H9 (cell line): ENCODE results near the gene PAGE2B. TPM values are rescaled to one million over a fixed set of nuclear protein-coding genes. Genes with fewer than 3 reads are reported as not detected.

Experiments
- DNase-seq: peaks from one replicate; pipeline ENCODE4 v3.0.0-alpha.2; 2017
- H2AFZ ChIP-seq: one replicate; pipeline ENCODE4 v1.6.1; 2013; ENCODE audit warnings: mild to moderate bottlenecking, low read length, control low read depth, moderate library complexity
- H2AK5ac ChIP-seq: 2 replicates; pipeline ENCODE4 v1.6.1; 2013; ENCODE audit warnings: low read length, control low read depth, mixed read lengths; ENCODE audit not compliant: insufficient read length
- H2BK120ac ChIP-seq: one replicate; pipeline ENCODE4 v1.6.1; 2013; ENCODE audit warnings: low read depth, mild to moderate bottlenecking, low read length, control low read depth, inconsistent platforms; ENCODE audit not compliant: poor library complexity, severe bottlenecking
- H2BK12ac ChIP-seq: 2 replicates; pipeline ENCODE4 v1.6.1; 2013; ENCODE audit warnings: low read length, control low read depth, mixed read lengths, low read depth; ENCODE audit not compliant: insufficient read length
- H2BK15ac ChIP-seq: 2 replicates; pipeline ENCODE4 v1.6.1; 2013; ENCODE audit warnings: low read depth, low read length, control low read depth
- H2BK20ac ChIP-seq: one replicate; pipeline ENCODE4 v1.6.1; 2013; ENCODE audit warnings: low read depth, mild to moderate bottlenecking, low read length, control low read depth, inconsistent platforms; ENCODE audit not compliant: poor library complexity, severe bottlenecking
- H2BK5ac ChIP-seq: 2 replicates; pipeline ENCODE4 v1.6.1; 2013; ENCODE audit warnings: low read length, control low read depth, mixed read lengths; ENCODE audit not compliant: insufficient read length
- H3K14ac ChIP-seq: 2 replicates; pipeline ENCODE4 v1.6.1; 2013; ENCODE audit warnings: low read length, control low read depth; ENCODE audit not compliant: insufficient read depth
- H3K18ac ChIP-seq: 2 replicates; pipeline ENCODE4 v1.6.1; 2013; ENCODE audit warnings: low read depth, mild to moderate bottlenecking, mixed read lengths, low read length, control low read depth; ENCODE audit not compliant: insufficient read length
- H3K23ac ChIP-seq: 2 replicates; pipeline ENCODE4 v1.6.1; 2013; ENCODE audit warnings: low read length, control low read depth, mixed read lengths, low read depth; ENCODE audit not compliant: insufficient read length
- H3K23me2 ChIP-seq: 2 replicates; pipeline ENCODE4 v1.6.1; 2013; ENCODE audit warnings: low read depth, mild to moderate bottlenecking, mixed read lengths, low read length, control low read depth; ENCODE audit not compliant: insufficient read length, poor library complexity, severe bottlenecking
- H3K27ac ChIP-seq: 2 replicates; pipeline ENCODE4 v1.5.1; 2013; ENCODE audit warnings: low read length, control low read depth, mixed read lengths, low read depth; ENCODE audit not compliant: insufficient read length
- H3K27me3 ChIP-seq: 2 replicates; pipeline ENCODE4 v1.6.1; 2013; ENCODE audit warnings: low read length, control low read depth, inconsistent platforms; ENCODE audit not compliant: insufficient read depth
- H3K4ac ChIP-seq: 2 replicates; pipeline ENCODE4 v1.6.1; 2013; ENCODE audit warnings: low read depth, mild to moderate bottlenecking, control low read depth, inconsistent platforms, low read length, moderate library complexity
- H3K4me1 ChIP-seq: 2 replicates; pipeline ENCODE4 v1.6.1; 2013; ENCODE audit warnings: low read length, control low read depth, inconsistent platforms; ENCODE audit not compliant: insufficient read depth
- H3K4me2 ChIP-seq: 2 replicates; pipeline ENCODE4 v1.6.1; 2013; ENCODE audit warnings: low read length, control low read depth, mixed read lengths; ENCODE audit not compliant: insufficient read length, insufficient read depth
- H3K56ac ChIP-seq: 2 replicates; pipeline ENCODE4 v1.6.1; 2013; ENCODE audit warnings: low read depth, mild to moderate bottlenecking, mixed read lengths, low read length, control low read depth; ENCODE audit not compliant: insufficient read length
- H3K79me1 ChIP-seq: 2 replicates; pipeline ENCODE4 v1.6.1; 2013; ENCODE audit warnings: low read depth, mild to moderate bottlenecking, moderate library complexity, low read length, control low read depth, inconsistent platforms; ENCODE audit not compliant: insufficient read depth, poor library complexity, severe bottlenecking
- H3K79me2 ChIP-seq: 2 replicates; pipeline ENCODE4 v1.6.1; 2013; ENCODE audit warnings: low read length, control low read depth, inconsistent platforms; ENCODE audit not compliant: insufficient read depth
- H3K9ac ChIP-seq: 2 replicates; pipeline ENCODE4 v1.6.1; 2013; ENCODE audit warnings: low read length, control low read depth, mixed read lengths; ENCODE audit not compliant: insufficient read length; ENCODE audit errors: extremely low read depth
- H3K9me3 ChIP-seq: one replicate; pipeline ENCODE4 v1.6.1; 2013; ENCODE audit warnings: low read depth, low read length, inconsistent platforms; ENCODE audit not compliant: control insufficient read depth
- H3T11ph ChIP-seq: one replicate; pipeline ENCODE4 v1.6.1; 2013; ENCODE audit warnings: mild to moderate bottlenecking, low read length, control low read depth, inconsistent platforms
- H4K20me1 ChIP-seq: one replicate; pipeline ENCODE4 v1.6.1; 2013; ENCODE audit not compliant: control insufficient read depth, insufficient read length, insufficient read depth
- H4K5ac ChIP-seq: 2 replicates; pipeline ENCODE4 v1.6.1; 2013; ENCODE audit warnings: low read depth, mild to moderate bottlenecking, mixed read lengths, low read length, control low read depth; ENCODE audit not compliant: insufficient read length
- H4K8ac ChIP-seq: replicated peaks from 2 replicates; pipeline ENCODE4 v1.6.1; 2013; ENCODE audit warnings: low read length, control low read depth, mixed read lengths, low read depth; ENCODE audit not compliant: insufficient read length
- H4K91ac ChIP-seq: 2 replicates; pipeline ENCODE4 v1.6.1; 2013; ENCODE audit warnings: low read depth, mild to moderate bottlenecking, moderate library complexity, mixed read lengths, low read length, control low read depth; ENCODE audit not compliant: insufficient read length
- H3K27ac Mint-ChIP-seq, 3 experiments: 2 replicates in 2 of 3; 3 replicates in 1 of 3; pipeline ENCODE4 v1.8.0; 2020 to 2021; ENCODE audit warnings: mixed read lengths in 3 of 3, mild to moderate bottlenecking in 1 of 3, moderate library complexity in 1 of 3
- H3K27me3 Mint-ChIP-seq: 2 replicates; pipeline ENCODE4 v1.8.0; 2021; ENCODE audit warnings: low read depth, mild to moderate bottlenecking, moderate library complexity, mixed read lengths
- H3K36me3 Mint-ChIP-seq, 3 experiments: 2 replicates in 2 of 3; 3 replicates in 1 of 3; pipeline ENCODE4 v1.8.0; 2020 to 2021; ENCODE audit warnings: low read depth in 3 of 3, mixed read lengths in 3 of 3; ENCODE audit not compliant: insufficient read depth in 1 of 3
- H3K4me1 Mint-ChIP-seq, 2 experiments: 2 replicates each; pipeline ENCODE4 v1.8.0; 2020; ENCODE audit warnings: mixed read lengths in 2 of 2
- H3K4me3 Mint-ChIP-seq, 2 experiments: 2 replicates in 1 of 2; 3 replicates in 1 of 2; pipeline ENCODE4 v1.8.0; 2020 to 2021; ENCODE audit warnings: mild to moderate bottlenecking in 2 of 2, mixed read lengths in 2 of 2, moderate library complexity in 1 of 2
- H3K9me3 Mint-ChIP-seq, 2 experiments: 2 replicates in 1 of 2; 3 replicates in 1 of 2; pipeline ENCODE4 v1.8.0; 2020; ENCODE audit warnings: mild to moderate bottlenecking in 2 of 2, mixed read lengths in 2 of 2, moderate library complexity in 1 of 2
- CTCF ChIP-seq: fragments of 200-600 bp; sonication (generic); conservative IDR thresholded peaks from 3 replicates; pipeline ENCODE4 v1.8.0; 2021; ENCODE audit warnings: antibody characterized with exemption, mild to moderate bottlenecking
- whole genome bisulfite sequencing: extraction: QIAGEN DNeasy Blood & Tissue Kit; methylation state at CpG from one replicate; pipeline ENCODE4 v1.1.7; 2013; ENCODE audit warnings: missing lambda C conversion rate, low lambda C conversion rate, mixed read lengths; ENCODE audit not compliant: insufficient read length; ENCODE audit errors: extremely low coverage; 5-methylcytosine and 5-hydroxymethylcytosine counted together
- total RNA-seq: library from RNA; stranded (reverse); gene quantifications from 2 replicates; pipeline ENCODE4 v1.2.1, GENCODE V29; 2021

Gene PAGE2B
- total RNA-seq, 1 experiment from 2014 or later, result not detected

- H2BK120ac ChIP-seq, result no peak overlapping the region
- H4K20me1 ChIP-seq, result no peaks in the 10 kb centered on the region
- no peak overlapping the region for H3K4me2 ChIP-seq
- WGBS, result no CpG with 5 or more reads among the region's 1 CpG
- DNase-seq, result no peak
- H3K56ac ChIP-seq, result no peak overlapping the region
- no peaks in the 10 kb centered on the region for H3K4me1 ChIP-seq
- no peak overlapping the region for H3K23ac ChIP-seq
- H3T11ph ChIP-seq, result no peak overlapping the region
- H3K4me1 Mint-ChIP-seq, result no peaks in the 10 kb centered on the region
- TF ChIP-seq CTCF, result no peak
- no peak overlapping the region for H4K91ac ChIP-seq
- H4K5ac ChIP-seq, result no peak overlapping the region
- no peak overlapping the region for H4K8ac ChIP-seq
- no peaks in the 10 kb centered on the region for H3K79me1 ChIP-seq
- H2BK5ac ChIP-seq, result no peak overlapping the region
- H2AK5ac ChIP-seq, result no peak overlapping the region
- H3K9me3 ChIP-seq, result peaks cover 45% of the 10 kb centered on the region
- peaks cover 3% of the 10 kb centered on the region for H3K27me3 Mint-ChIP-seq
- no peak overlapping the region for H3K4ac ChIP-seq
- H3K36me3 Mint-ChIP-seq, result no peaks in the 10 kb centered on the region; a peak in 2 of 7 replicates
- no peak overlapping the region for H3K4me3 Mint-ChIP-seq
- no peak overlapping the region for H2BK12ac ChIP-seq
- H2BK20ac ChIP-seq, result no peak overlapping the region
- no peaks in the 10 kb centered on the region for H3K27me3 ChIP-seq
- H3K9ac ChIP-seq, result no peak overlapping the region
- H3K23me2 ChIP-seq, result no peaks in the 10 kb centered on the region
- peaks cover 57 to 78% of the 10 kb centered on the region in 2 experiments for H3K9me3 Mint-ChIP-seq
- no peak overlapping the region for H3K18ac ChIP-seq
- no peaks in the 10 kb centered on the region for H3K79me2 ChIP-seq
- H2AFZ ChIP-seq, result no peak overlapping the region
- H3K14ac ChIP-seq, result no peak overlapping the region
- no peak overlapping the region for H2BK15ac ChIP-seq
- no peak overlapping the region for H3K27ac Mint-ChIP-seq
- H3K27ac ChIP-seq, result no peak overlapping the region
These were observed 24.3 kb downstream of the PAGE2B start for GRCh38 chrX:55099162-55099561.
